Stomach (tissue), 4 donors: Measurements from ENCODE around the gene RELB.

Experiments
- CTCF ChIP-seq, 7 experiments: fragments of 450-650 bp in 4 of 7; fragments of 200-600 bp in 3 of 7; sonication (generic) in 3 of 7; IDR thresholded peaks; one replicate each; pipeline ENCODE4 v1.5.1; 2016 to 2019; ENCODE audit warnings: antibody characterized with exemption in 7 of 7, control low read depth in 2 of 7, mild to moderate bottlenecking in 1 of 7
- POLR2A ChIP-seq, 4 donors: fragments of 450-650 bp; IDR thresholded peaks; one replicate each; pipeline ENCODE4 v1.6.1; 2016; ENCODE audit warnings: antibody characterized with exemption in 4 of 4, control low read depth in 2 of 4, mild to moderate bottlenecking in 1 of 4, moderate library complexity in 1 of 4

GRCh38 chr19:45023048-45023447 lies 21.8 kb downstream of the RELB start:
- TF ChIP-seq CTCF (IDR thresholded peaks at IDR 0.05) (no peak), POLR2A (IDR thresholded peaks at IDR 0.05) (no peak)
